Left colon (tissue), 2 donors: Measurements from ENCODE around the gene TTLL13. TPM values are rescaled to one million over a fixed set of nuclear protein-coding genes. Genes with fewer than 3 reads are reported as not detected.
"Not testable (repeated sequence)": the region's sequence is repeated elsewhere in the genome, so short reads cannot be mapped to it uniquely, and the experiment has no call there.

Experiments
- ATAC-seq: fragments of 200-7000 bp; cut with Tn5 transposase; one replicate; pipeline ENCODE4 v1.9.1; 2020; ENCODE audit warnings: mild to moderate bottlenecking, moderate library complexity
- DNase-seq, 2 donors: peaks; one replicate each; pipeline ENCODE4 v3.0.0-alpha.2; 2020
- intact Hi-C, 2 donors: fragments of 100-400 bp; cut with DNase I in 1 of 2; cut with micrococcal nuclease in 1 of 2; formaldehyde crosslinking; loops; one replicate each; pipeline versions ENCODE4 v1.11.2 to v1.14.0; 2022; cut with DNase I, micrococcal nuclease
- total RNA-seq, 2 donors: library from RNA; stranded (reverse); fragmentation: NEBNext Ultra II Directional; extraction: Animal tissue kit (Norgen Biotek cat#: 25700); gene quantifications; one replicate each; pipeline ENCODE4 v1.2.1, GENCODE V29; 2021
- donor health status: DM: no; HTN: no; CAD: no.
- donor health status: DM: yes; HTN: yes; CAD: no.

The TTLL13 gene
- total RNA-seq, 2 donors from 2014 or later: 0.47 to 0.58 TPM

- intact Hi-C loops: no loop called here
- ATAC-seq (peak; percentile 83), DNase-seq (peak; percentile 95)
Measured at GRCh38 chr15:90265271-90266060, 16.1 kb downstream of the TTLL13 start, which contains the start of gene NGRN. TSS of gene NGRN (plus strand) at chr15:90265672. CDS start at chr15:90265713, 41 bp downstream.

- intact Hi-C loops: no loop called here
- DNase-seq (peak in 1 of 2 donors; percentile 53), ATAC-seq (peak; percentile 6)
Measured at GRCh38 chr15:90266061-90266431, 16.7 kb downstream of the TTLL13 start.

- DNase-seq (peak in 1 of 2 donors; percentile 58), ATAC-seq (no peak)
- intact Hi-C loops: no loop called here
Measured at GRCh38 chr15:90266485-90266884, 17.1 kb downstream of the TTLL13 start.

DNA sequence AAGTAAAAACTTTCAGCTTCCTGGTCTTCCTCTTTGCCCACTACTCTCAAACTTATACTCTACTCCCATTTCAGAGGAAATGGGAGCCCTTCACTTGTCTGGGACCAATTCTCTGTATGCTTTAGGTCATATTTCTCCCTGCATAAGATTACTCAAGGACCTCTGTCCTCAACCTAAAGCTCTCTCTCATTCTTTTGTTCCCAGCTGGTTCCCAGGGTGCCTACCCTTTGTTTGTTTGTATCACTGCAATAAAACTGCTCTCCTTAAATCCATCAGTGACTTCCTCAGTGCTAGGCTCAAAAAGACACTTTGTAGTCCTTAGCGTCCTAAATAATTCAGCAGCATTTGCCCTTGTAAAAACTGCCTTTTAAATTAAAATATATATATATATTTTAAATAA, 19.1 kb downstream of the TTLL13 start:
- intact Hi-C loops: no loop called here
- peak; percentile 21 for ATAC-seq
- no peak for DNase-seq

GRCh38 chr15:90270502-90271150, 21.3 kb downstream of the TTLL13 start:
- no peak for DNase-seq
- no peak for ATAC-seq
- intact Hi-C loops: no loop called here

DNA sequence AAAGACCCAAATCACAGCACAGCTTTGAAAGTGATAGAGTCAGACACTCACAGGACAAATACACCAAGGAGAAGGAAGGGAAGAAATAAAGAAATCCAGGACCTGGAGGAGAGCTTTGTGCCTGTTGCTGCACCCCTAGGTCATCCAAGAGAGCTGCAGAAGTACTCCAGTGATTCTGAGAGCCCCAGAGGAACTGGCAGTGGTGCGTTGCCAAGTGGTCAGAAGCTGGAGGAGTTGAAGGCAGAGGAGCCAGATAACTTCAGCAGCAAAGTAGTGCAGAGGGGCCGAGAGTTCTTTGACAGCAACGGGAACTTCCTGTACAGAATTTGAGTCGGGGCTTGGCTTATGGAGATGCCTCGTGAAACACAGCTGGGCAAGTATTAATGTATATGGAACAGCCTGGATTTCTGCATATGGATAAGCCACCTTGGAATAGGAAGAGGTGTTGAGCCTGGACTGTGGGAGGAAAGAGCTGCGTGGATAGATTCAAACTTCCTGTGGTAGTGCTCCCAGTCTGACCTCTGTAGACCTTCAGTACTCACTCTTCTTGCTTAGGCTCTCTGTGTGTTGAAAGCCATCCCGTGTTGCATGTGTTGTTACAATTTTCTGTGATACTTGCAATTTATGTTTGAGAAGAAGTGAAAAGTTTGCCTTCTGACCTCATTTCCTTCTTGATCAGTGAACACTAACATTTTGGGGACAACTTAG, 22.3 kb downstream of the TTLL13 start:
- intact Hi-C loops: no loop called here
- ATAC-seq (no peak), DNase-seq (no peak)

DNA sequence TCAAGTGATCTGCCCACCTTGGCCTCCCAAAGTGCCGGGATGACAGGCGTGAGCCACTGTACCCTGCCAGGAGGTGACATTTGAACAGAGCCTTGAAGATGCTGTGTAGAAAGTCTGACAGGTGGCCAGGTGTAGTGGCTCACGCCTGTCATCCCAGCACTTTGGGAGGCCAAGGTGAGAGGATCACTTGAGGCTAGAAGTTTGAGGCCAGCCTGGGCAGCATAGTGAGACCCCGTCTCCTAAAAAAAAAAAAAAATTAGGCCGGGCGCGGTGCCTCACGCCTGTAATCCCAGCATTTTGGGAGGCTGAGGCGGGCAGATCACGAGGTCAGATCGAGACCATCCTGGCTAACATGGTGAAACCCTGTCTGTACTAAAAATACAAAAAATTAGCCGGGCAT, 29.1 kb downstream of the TTLL13 start:
- intact Hi-C loops, ATAC-seq, DNase-seq: not testable (repeated sequence)

GRCh38 chr15:90280743-90281142, 31.4 kb downstream of the TTLL13 start:
- ATAC-seq, DNase-seq, intact Hi-C loops: not testable (repeated sequence)

DNA sequence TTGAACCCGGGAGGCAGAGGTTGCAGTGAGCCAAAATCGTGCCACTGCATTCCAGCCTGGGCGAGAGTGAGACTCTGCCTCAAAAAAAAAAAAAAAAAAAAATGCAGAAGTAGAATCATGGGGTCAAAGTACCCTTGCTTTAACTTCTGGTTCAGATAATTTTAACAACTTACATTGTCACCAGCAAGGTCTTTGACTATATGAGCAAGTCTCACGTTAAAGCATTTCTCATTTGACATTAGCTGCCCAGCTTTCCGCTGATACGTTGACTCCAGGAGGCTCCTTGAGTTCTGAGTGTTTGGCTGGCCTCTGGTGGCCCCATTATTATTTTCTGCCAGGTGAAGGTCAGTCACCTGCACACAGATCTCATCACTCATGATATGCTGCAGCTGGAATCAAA, 32.3 kb downstream of the TTLL13 start:
- ATAC-seq: peak; percentile 72
- DNase-seq, intact Hi-C loops: not testable (repeated sequence)

DNA sequence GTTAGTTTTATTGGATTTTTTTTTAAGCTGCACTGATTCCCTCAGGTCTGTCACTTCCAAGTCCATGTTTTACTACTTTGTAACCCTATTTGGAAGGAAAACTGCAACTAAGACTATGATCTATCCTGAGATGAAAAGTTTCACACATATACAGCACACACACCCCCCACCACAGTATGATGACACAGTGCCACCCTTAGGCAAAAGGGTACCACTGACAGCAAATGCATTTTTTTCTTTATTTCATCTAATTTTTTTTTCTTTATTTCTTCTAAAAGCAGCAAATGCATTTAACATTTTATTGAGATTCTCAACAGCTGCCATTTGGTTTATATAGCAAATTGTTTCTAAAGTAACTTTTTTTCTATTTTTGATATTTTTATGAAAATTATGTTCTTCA, 37.3 kb downstream of the TTLL13 start:
- no peak for DNase-seq
- intact Hi-C loops: no loop called here
- ATAC-seq: peak; percentile 71

GRCh38 chr15:90287101-90287500, 37.7 kb downstream of the TTLL13 start:
- intact Hi-C loops: no loop called here
- ATAC-seq (no peak), DNase-seq (no peak)

DNA sequence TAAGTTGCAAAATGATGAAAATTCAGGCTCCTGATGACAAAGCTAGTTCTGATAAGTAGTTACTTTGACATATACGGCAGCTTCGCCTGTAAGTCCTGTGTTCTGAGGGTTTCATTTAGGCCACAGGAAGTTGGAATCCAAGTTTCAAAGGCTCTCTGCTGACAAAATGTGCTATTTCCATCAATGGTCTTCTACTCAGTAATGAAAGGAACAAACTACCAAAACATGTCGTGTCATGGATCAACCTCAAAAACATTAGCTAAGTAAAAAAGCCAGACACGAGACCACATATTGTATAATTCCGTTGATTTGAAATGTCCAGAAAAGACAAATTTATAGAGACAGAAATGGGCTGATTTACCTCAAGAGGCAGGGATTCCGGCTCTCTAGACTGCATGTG, 38.6 kb downstream of the TTLL13 start:
- ATAC-seq: no peak
- intact Hi-C loops: no loop called here
- no peak for DNase-seq

DNA sequence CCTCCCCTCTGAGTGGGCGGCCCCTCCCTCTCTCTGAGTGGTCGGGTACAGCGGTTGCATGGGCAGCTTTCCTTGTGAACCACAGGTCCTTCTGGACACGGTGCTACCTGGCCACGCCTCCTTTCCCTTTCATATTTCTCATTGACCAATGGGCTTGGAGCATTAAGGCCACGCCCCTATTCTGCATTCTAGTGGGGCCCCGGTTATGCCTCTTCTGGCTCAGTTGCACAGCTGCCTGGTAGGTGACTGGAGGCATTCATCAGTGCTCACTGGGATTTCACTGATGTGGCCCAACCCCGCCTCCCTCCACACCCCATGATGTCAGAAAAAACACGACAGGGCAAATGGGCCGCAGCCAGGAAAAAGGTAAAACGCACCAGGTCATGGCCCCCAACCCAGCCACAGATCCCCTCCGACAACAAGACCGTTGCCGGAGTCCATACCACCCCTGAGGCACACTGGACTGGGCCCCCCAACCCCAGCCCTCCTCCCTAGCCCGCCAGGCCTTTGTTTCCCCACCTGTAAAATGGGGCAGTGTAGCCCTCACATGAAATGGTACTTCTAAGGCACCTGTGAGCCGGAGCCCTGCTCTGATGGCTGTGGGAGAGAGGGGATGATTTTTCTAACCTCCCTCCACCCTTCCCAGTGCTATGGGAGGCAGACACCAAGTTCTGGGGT, 42.5 kb downstream of the TTLL13 start:
- DNase-seq (peak; percentile 50 to 72), ATAC-seq (peak; percentile 32)
- intact Hi-C loops: no loop called here

- intact Hi-C loops: not testable (repeated sequence)
- peak; percentile 99 for ATAC-seq
- peak; percentile 93 for DNase-seq
Measured at GRCh38 chr15:90293040-90293810, 43.9 kb downstream of the TTLL13 start.

GRCh38 chr15:90294159-90294558, 44.8 kb downstream of the TTLL13 start:
- no peak for ATAC-seq
- intact Hi-C loops: no loop called here
- DNase-seq: no peak

GRCh38 chr15:90294601-90295269, 45.4 kb downstream of the TTLL13 start:
- no peak for DNase-seq
- ATAC-seq: no peak
- intact Hi-C loops: no loop called here

- ATAC-seq (no peak), DNase-seq (no peak)
- intact Hi-C loops: no loop called here
Measured at GRCh38 chr15:90295270-90295648, 45.9 kb downstream of the TTLL13 start.

DNA sequence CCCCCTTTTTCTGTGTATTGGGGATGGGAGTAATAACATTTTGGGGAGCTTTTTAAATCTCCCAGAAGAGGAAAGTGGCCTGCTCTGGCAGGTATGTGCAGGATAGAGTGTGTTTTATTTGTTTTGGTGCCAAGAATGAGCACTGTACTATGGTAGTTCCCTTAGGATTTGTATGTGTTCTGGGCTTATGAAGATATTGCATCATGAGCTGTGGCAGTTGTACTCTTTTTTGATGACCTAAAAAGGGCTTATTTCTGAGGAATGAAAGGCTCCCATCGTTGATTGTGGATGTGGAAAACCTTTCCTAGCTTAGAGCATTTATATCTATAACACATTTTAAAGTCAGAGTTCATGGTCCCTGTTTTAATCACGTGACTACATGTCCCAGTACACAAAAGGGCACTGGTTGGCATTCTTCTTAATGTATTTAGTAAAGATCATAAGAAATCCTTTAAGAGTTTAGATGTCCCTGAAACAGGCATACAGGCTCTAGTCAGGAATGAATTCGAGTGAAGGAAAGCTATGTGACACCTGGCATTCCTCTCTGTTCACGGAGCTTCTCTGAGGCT, 47.0 kb downstream of the TTLL13 start:
- intact Hi-C loops, DNase-seq, ATAC-seq: not testable (repeated sequence)
